GM06990 (cell line): Measurements from ENCODE around the gene SLC28A1.
"Not testable (repeated sequence)": the region's sequence is repeated elsewhere in the genome, so short reads cannot be mapped to it uniquely, and the experiment has no call there.

Source experiments
- DNase-seq: peaks from one replicate; pipeline ENCODE4 v3.0.0-alpha.2; 2011; ENCODE audit not compliant: insufficient read length; ENCODE audit errors: extremely low read depth
- H3K27me3 ChIP-seq: replicated peaks from 2 replicates; pipeline ENCODE4 v1.6.0; 2011; ENCODE audit warnings: low read length; ENCODE audit not compliant: control insufficient read depth, insufficient read depth
- H3K36me3 ChIP-seq: 2 replicates; pipeline ENCODE4 v1.5.1; 2011; ENCODE audit warnings: low read length; ENCODE audit not compliant: control insufficient read depth, insufficient read depth
- H3K4me3 ChIP-seq: replicated peaks from 2 replicates; pipeline ENCODE4 v1.5.1; 2011; ENCODE audit warnings: low read depth, mild to moderate bottlenecking, control low read depth, low read length
- CTCF ChIP-seq: IDR thresholded peaks from 2 replicates; pipeline ENCODE4 v1.5.1; 2011; ENCODE audit warnings: low read length, control low read depth, mild to moderate bottlenecking, inconsistent platforms; ENCODE audit not compliant: insufficient read depth, poor library complexity, severe bottlenecking

Gene SLC28A1

DNA sequence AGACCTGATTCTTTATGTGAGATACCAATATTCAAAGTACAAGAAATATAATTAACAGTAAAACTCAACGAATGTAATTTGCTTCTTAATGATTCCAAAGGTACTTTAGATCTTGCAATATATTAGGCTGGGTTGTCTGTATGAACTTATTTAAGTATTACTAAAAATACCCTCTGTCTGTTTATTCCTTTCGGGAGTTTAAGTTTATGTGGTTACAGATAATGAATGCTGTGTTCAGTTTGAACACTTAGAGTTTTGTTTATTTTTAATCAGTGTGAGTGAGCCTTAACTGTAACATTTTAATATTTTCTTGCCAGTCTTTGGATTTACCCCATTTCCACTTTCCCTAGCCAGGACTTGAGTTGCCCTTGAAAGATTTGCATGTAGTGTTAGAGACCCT lies 100.7 kb downstream of the SLC28A1 start:
- TF ChIP-seq CTCF: no peak
- Histone ChIP-seq H3K36me3 (no peaks in the 10 kb centered on the region), H3K27me3 (no peaks in the 10 kb centered on the region), H3K4me3 (no peak overlapping the region)
- no peak for DNase-seq

- not testable (repeated sequence) for H3K4me3 ChIP-seq, H3K27me3 ChIP-seq, H3K36me3 ChIP-seq, DNase-seq
These were observed 102.9 kb downstream of the SLC28A1 start for GRCh38 chr15:84987351-84987750.

- Histone ChIP-seq H3K27me3 (no peaks in the 10 kb centered on the region), H3K36me3 (no peaks in the 10 kb centered on the region), H3K4me3 (no peak overlapping the region)
- no peak for DNase-seq
- TF ChIP-seq CTCF: no peak
These were observed 103.6 kb downstream of the SLC28A1 start for GRCh38 chr15:84987949-84988624.

DNA sequence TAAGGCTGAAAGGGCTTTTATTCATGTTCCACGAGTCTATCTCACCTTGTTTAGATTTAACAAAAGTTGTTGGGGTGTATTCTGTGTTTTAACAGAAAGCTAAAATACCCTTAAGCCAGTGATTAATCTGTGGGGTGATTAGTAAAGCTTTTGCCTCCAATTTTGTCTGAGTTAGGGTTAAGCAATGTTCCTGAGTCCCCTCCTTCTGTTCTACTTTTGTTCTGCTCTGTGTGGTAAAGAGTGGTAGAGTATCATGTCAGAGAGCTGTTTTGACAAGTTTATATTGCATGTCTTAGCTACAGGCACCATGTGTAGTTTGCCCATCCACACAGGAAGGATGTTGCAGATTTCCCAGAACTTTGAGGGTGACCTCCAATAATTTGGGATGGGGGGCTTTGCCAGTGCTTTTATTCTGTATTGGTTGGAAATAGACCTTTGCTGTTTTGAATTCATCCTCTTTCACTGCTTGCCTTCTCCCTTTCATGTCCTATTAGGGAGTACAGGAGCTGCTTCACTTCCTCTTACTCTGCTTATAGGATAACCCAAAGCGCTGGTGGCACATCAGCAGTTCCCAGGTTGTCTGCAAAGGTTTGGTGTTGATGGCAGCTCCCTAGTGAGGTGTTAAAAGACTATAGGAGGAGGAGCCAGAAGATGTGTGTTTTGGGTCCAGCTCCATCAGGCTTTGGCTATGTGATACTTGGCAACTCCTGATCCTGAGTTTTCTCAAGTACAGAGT lies 104.6 kb downstream of the SLC28A1 start:
- H3K4me3 ChIP-seq: no peak overlapping the region
- DNase-seq: no peak
- no peak for TF ChIP-seq CTCF
- no peaks in the 10 kb centered on the region for H3K27me3 ChIP-seq
- no peaks in the 10 kb centered on the region for H3K36me3 ChIP-seq

- no peaks in the 10 kb centered on the region for H3K36me3 ChIP-seq
- TF ChIP-seq CTCF: no peak
- no peak for DNase-seq
- H3K4me3 ChIP-seq: no peak overlapping the region
- H3K27me3 ChIP-seq: no peaks in the 10 kb centered on the region
These were observed 106.0 kb downstream of the SLC28A1 start for GRCh38 chr15:84990507-84990906.

GRCh38 chr15:84991014-84991712 lies 106.7 kb downstream of the SLC28A1 start:
- H3K4me3 ChIP-seq: no peak overlapping the region

More at GRCh38 chr15:84991014-84991712, 106.7 kb downstream of the SLC28A1 start:
- no peak for TF ChIP-seq CTCF
- H3K36me3 ChIP-seq: no peaks in the 10 kb centered on the region
- no peak for DNase-seq
- H3K27me3 ChIP-seq: no peaks in the 10 kb centered on the region
